ENCODE results near the gene CISH.
A peak's percentile ranks its signal among the peaks of the same experiment; 100 is the strongest.

Gene CISH

GRCh38 chr3:50612234-50612882 lies 784 bp upstream of the CISH start:
- DNase-seq: peak; percentile 27

DNA sequence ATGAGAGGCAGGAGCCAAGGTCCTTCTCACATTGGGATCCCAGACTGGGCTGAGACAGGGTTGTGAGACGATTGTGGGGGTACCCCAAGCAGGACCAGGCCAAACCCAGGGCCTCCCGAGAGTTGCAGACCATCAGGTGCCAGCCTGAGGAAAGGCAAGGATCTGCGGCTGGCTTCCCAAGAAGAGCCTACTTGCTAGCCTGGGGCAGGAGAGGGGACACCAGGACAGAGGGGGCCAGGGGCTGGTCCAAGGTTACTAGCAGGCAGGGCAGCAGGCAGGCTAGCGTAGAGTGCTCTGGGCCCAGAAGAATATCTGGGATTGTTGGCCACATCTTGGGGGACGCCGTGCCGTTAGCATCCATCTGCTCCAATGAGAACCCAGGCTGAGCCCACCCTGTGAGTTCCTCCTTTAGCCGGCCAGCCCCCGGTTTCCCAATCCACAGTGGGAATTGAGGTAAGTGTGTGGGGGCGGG lies 546 bp downstream of the CISH start:
- no peak for DNase-seq

- DNase-seq: peak; percentile 57
Observed at GRCh38 chr3:50610181-50610971, 1.2 kb downstream of the CISH start.

GRCh38 chr3:50609763-50610085 lies 1.9 kb downstream of the CISH start:
- peak; percentile 43 for DNase-seq

GRCh38 chr3:50609071-50609762 lies 2.4 kb downstream of the CISH start:
- DNase-seq: no peak

DNA sequence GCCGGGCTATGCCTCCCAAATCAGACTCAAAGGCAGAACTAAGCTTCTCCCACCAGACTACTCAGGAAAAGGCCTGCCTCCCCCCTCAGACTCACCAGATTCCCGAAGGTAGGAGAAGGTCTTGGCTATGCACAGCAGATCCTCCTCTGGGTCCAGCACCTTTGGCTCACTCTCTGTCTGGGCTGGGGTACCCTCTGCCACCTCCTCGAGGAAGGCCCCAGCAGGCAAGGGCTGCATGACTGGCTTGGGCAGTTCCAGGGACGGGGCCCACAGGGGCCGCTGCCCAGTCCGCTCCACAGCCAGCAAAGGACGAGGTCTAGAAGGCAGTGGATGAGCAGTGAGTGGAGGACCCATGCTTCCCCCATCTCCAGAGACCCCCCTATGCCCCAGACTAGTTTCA lies 3.3 kb downstream of the CISH start:
- DNase-seq: no peak

- DNase-seq: peak; percentile 31
Observed at GRCh38 chr3:50607271-50608091, 4.1 kb downstream of the CISH start.

GRCh38 chr3:50606596-50606995 lies 5.0 kb downstream of the CISH start:
- DNase-seq: peak; percentile 63

DNA sequence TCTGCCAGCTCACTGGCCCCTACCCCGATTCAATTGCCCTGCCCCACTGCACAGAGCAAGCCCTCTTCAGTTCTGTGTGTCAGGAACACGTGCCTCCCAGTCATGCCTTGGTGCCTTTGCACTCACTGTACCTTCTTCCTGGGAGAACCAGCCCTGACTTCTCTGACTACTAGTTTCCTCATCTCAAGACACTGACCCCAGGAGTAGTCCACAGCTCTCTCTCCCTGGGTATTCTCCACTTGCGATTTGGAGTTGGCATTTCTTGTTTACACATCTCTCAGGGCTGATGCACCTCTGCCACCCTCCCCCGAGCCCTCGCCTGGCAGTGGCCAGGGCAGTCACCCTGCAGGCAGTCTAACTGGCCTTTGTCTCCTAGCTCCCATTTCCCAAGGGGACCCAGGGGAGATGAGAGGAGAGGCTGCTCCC lies 5.7 kb downstream of the CISH start:
- DNase-seq: no peak

- no peak for DNase-seq
Observed at GRCh38 chr3:50604628-50605588, 6.7 kb downstream of the CISH start.

GRCh38 chr3:50604110-50604621 lies 7.4 kb downstream of the CISH start:
- no peak for DNase-seq

DNA sequence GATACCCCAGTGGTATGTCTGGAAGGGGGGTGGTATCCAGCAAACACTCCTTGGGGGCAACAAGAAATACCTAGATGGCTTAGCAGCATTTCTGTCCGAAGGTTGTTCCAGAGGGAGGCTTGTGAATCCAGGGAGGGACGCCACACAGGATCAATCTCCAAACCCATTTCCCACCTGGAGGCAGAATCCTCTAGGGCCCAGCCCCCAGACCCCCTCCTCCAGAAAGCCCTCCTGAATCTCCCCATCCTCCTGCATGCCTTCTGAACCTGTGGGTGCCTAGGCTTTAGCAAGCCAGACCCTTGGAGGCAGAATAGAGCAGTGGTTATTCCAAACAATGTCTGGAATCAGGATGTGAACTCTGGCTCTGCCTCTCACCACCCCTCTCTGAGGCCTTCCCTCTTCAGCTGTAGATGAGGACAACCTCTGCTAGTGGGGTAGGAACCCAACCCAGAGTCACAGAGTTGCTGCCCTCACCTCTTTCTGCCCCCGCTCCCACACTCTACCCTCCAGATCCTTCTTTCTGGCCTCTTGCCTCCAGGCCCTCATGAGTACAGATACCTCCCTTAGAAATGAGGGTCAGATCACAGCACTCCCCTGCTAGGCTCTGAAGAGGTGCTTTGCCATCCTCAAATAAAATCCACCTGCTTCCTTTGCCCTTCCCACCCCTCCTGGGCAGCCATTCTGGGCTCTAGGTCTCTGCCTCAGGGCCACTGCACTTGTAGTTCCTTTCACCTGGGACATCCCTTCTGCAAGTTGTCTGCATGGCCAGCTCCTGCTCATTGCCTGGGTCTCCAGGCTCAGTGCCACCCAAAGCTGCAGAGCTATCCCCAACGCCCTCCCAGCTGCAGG lies 8.1 kb downstream of the CISH start:
- DNase-seq: no peak

- DNase-seq: no peak
Observed at GRCh38 chr3:50602595-50603191, 8.9 kb downstream of the CISH start.

- peak; percentile 76 for DNase-seq
Observed at GRCh38 chr3:50600841-50601591, 10.6 kb downstream of the CISH start.

GRCh38 chr3:50600141-50600753 lies 11.3 kb downstream of the CISH start:
- no peak for DNase-seq

DNA sequence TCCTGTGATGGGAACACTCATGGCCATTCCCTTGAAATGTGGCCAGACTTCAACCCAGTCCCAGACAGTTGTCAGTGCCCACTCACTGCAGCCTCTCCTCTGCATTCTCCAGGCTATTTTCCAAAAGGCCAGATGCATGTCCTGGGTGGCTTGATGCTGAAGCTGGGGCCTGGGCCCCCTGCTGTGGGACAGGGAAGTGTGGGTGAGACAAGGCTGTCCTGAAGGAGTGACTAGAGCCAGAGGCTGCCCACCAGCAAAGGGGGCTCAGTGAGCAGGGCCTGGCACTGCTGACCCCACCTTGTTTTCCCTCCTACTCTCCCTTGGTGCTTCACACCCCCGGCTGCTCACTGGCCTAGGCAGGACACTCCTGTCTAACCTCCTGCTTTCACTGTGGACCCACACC lies 11.9 kb downstream of the CISH start:
- no peak for DNase-seq

DNA sequence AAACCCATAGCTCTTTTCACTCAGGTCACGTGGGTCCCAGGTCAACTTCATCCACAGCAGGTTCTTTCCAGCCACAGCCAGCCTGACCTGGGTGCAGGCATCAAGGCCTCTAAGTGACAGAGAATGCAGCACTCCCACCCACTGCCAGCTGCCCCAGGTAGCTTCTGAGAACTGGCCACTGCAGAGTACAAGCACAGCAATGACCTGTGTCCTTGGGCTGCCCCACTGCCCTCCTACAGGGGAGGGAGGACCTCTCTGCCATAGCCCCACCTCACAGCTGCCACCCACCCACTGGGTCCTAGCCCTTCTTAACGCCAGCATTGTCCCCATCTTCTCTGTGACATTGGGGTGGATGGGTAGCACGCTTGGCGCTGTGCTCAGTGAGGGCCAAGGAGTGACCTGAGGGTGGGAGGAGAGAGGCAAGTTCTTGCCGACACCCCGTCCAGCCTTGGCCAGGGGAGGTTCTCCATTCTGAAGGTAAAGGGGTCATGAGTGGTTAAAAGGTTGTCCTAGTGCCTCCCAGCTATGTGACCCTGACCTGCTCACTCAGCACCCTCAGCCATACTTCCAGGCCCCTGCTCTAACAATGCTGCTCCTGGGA lies 12.4 kb downstream of the CISH start:
- no peak for DNase-seq

- no peak for DNase-seq
Observed at GRCh38 chr3:50594253-50594785, 17.3 kb downstream of the CISH start.
